Epithelial cell of esophagus (primary cell): ENCODE results near the gene ZNF292.

Experiments
- DNase-seq: peaks from one replicate; pipeline ENCODE4 v3.0.0; 2010; ENCODE audit warnings: low read depth
- H3K4me3 ChIP-seq: 2 replicates; pipeline ENCODE4 v1.5.1; 2011; ENCODE audit warnings: mild to moderate bottlenecking, low read length, control low read depth
- TF ChIP-seq, protein P1 (sequence below): IDR thresholded peaks from 2 replicates; pipeline ENCODE4 v1.5.1; 2011; ENCODE audit warnings: low read depth, mild to moderate bottlenecking, low read length, control low read depth, inconsistent platforms; ENCODE audit not compliant: insufficient read depth; ENCODE audit errors: missing control alignments

Gene ZNF292

DNA sequence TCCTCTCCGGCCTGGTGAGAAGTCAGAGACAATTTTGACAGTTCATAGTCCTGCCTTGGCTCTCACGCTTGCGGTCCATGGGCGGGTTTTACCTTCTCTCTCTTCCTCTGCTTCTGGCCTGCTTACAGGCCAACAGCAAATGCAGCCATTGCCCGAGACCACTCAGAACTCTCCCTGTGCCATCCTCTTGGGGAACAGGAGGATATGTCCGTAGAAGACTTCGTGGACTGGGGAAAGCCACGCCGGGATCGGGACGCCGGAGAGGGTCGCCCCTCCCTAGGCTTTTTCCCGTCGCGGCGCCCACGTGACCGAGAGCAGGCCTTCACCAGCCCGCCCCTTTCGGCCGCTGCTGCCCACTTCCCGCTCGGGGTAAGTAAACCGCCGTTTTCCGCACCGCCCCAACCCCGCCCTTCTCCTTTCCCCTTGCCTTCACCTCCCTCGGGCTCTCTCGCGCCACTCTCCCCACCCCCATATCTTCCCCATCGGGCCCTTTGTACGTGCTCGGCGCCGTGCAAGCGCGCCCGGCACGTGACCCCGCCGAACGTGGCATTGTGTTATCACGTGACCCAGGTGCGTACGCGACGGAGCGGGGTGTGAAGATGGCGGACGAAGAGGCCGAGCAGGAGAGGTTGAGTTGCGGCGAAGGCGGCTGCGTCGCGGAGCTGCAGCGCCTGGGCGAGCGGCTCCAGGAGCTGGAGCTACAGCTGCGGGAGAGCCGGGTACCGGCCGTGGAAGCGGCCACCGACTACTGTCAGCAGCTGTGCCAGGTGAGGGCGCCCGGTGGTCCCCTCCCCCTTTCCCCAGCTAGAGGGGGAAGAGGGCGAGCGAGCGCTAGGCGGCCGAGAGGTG is at the start of gene ZNF292:
Gene ZNF292 (plus strand): TSS at position 573 of the 849 bp plus-strand sequence. CDS start 27 bp downstream, at position 600.
- TF ChIP-seq, protein P1, sequence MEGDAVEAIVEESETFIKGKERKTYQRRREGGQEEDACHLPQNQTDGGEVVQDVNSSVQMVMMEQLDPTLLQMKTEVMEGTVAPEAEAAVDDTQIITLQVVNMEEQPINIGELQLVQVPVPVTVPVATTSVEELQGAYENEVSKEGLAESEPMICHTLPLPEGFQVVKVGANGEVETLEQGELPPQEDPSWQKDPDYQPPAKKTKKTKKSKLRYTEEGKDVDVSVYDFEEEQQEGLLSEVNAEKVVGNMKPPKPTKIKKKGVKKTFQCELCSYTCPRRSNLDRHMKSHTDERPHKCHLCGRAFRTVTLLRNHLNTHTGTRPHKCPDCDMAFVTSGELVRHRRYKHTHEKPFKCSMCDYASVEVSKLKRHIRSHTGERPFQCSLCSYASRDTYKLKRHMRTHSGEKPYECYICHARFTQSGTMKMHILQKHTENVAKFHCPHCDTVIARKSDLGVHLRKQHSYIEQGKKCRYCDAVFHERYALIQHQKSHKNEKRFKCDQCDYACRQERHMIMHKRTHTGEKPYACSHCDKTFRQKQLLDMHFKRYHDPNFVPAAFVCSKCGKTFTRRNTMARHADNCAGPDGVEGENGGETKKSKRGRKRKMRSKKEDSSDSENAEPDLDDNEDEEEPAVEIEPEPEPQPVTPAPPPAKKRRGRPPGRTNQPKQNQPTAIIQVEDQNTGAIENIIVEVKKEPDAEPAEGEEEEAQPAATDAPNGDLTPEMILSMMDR: no peak
- peak within 1 kb of the TSS; percentile 82 for H3K4me3 ChIP-seq
- peak; percentile 98 for DNase-seq

DNA sequence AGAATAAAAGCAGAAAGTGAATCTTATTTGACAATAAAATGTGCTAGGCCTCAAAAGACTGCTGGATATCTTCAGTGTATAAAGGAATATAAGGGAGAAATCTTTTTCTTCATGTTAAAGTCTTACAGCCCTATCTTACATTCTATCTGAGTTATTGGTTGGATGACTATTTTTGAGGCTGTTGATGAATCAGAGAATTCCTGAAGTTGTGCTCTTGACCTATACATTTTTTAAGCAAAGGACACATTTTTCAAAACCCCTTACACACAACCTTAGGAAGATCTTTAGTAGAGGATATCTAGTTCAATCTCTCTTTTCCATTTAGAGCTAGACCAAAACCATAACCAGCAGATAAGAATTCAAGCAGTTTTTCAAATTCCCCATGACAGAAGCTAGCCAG is 49.5 kb upstream of the ZNF292 start:
- H3K4me3 ChIP-seq: no peak overlapping the region
- TF ChIP-seq, protein P1: no peak
- no peak for DNase-seq

DNA sequence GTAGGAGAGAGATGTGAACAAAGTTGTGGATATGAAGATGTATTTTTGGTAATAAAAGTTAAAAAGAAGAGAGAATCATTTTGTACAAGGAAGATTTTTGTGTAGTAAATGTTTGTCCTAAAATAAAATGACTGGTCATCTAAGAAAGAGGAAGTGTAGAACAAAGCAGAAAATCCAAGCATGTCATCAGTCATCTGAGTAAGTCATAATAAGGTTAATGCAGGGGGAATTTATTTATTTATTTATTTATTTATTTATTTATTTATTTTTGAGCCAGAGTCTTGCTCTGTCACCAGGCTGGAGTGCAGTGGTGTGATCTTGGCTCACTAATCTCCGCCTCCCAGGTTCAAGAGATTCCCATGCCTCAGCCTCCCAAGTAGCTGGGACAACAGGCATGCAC is 44.7 kb upstream of the ZNF292 start:
- H3K4me3 ChIP-seq: no peak overlapping the region
- DNase-seq: no peak
- TF ChIP-seq, protein P1: no peak

DNA sequence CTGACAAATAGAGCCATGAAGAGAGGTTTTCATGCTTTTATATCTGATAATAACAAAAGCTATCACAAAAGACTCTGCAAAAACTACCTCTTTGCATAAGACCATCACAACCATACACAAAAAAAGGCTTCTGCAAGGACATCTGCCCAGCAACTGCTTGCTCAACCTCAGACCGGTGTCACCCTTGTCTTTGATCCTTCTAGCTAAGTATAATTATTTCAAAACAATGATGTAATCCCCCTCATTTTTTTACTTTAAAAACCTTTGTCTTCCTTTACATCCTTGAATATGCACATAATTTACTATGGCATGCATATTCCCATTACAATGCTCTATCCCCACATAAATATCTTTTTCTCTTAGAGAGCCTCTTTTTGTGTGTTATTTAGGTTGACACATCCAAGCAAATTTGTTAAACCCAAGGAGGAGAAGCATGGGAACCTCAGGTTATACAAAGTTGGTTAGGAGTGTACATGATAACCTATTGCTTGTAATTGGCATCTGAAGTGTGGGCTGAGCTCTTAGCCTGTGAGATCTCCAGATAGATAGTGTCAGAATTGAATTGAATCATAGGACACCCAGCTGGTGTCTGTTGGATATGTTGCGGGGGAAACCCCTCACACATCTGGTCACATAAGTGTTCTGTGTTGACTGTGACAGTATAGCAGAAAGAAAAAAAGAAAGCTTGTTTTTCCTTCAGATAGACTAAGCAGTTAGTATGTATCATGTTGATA is 39.8 kb upstream of the ZNF292 start:
- TF ChIP-seq, protein P1: no peak
- no peak for DNase-seq
- H3K4me3 ChIP-seq: no peak overlapping the region

DNA sequence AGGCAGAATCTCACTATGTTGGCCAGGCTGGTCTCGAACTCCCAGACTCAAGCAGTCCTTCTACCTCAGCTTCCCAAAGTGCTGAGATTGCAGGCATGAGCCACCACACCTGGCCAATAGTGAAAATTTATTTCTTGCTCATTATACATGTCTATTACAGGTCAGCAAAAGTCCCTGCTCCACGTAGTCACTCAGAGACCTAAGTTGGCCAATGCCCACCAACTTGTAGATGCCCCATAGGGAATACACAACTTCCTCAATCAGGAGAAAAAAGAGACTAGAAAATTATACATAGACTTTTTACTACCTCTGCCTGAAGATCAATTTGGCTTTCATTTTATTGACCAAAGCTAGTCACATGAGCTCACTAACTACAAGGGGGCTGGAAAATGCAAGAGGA is 38.4 kb upstream of the ZNF292 start:
- H3K4me3 ChIP-seq: no peak overlapping the region
- TF ChIP-seq, protein P1: no peak
- DNase-seq: no peak

DNA sequence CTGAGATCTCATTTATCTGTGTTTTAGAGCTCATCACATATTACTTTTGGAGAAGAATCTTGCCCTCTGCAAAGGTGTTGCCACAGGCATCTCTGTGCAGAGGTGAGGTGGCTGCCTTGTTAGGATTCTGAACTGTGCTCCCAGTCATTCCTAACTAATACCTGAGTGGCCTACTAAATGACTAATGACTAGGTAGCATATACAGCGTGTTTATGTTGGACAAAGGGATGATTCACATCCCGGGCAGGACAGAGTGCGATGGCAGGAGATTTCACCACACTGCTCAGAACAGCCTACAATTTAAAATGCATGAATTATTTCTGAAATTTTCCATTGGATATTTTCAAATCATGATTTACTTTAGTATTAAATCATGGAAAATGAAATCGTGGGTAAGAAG is 37.3 kb upstream of the ZNF292 start:
- no peak overlapping the region for H3K4me3 ChIP-seq
- TF ChIP-seq, protein P1: no peak
- peak; percentile 91 for DNase-seq
